Cerebellar nuclear complex (tissue), 1 donor: ENCODE measurements around the gene BTBD7.

ENCODE experiments used
- DNase-seq, 2 experiments: peaks; one replicate each; lab custom pipeline; 2025; lab: John Stamatoyannopoulos, UW

Gene BTBD7

DNA sequence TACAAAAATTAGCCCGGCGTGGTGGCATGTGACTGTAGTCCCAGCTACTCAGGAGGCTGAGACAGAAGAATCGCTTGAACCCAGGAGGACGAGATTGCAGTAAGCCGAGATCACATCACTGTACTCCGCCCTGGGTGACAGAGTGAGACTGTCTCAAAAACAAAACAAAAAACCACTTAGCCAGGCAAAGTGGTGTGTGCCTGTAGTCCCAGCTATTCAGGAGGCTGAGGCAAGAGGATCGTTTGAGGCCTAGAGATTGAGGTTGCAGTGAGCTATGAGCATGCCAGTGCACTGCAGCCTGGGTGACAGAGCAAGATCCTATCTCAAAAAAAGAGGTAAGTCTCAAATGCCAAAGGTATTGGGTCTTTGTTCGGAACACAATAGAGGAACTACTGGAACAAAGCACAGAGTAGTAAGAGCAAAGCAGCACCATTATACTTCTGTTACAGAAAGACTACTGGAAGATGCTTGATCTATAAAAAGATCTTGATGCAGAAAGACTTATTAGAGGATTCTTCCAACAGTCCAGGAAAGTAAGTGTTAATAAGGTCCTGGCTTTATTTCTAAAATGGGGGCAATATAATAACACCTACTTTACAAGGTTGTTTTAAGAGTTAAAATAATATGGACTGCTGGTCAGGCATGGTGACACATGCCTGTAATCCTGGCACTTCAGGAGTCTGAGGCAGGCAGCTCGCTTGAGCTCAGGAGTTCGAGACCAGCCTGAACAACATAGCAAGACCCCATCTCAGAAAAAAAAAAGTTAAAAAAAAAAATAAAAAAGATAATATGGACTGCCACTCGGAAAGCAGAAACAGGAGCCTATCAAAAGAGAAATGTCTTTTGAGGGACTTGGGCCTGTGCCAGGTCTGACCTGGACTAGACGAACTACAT is 29.9 kb downstream of the BTBD7 start:
- no peak for DNase-seq

- no peak for DNase-seq
Measured at GRCh38 chr14:93301821-93302447, 30.9 kb downstream of the BTBD7 start.

- no peak for DNase-seq
Measured at GRCh38 chr14:93299866-93300265, 33.0 kb downstream of the BTBD7 start.

GRCh38 chr14:93299416-93299815 is 33.4 kb downstream of the BTBD7 start:
- DNase-seq, result no peak

DNA sequence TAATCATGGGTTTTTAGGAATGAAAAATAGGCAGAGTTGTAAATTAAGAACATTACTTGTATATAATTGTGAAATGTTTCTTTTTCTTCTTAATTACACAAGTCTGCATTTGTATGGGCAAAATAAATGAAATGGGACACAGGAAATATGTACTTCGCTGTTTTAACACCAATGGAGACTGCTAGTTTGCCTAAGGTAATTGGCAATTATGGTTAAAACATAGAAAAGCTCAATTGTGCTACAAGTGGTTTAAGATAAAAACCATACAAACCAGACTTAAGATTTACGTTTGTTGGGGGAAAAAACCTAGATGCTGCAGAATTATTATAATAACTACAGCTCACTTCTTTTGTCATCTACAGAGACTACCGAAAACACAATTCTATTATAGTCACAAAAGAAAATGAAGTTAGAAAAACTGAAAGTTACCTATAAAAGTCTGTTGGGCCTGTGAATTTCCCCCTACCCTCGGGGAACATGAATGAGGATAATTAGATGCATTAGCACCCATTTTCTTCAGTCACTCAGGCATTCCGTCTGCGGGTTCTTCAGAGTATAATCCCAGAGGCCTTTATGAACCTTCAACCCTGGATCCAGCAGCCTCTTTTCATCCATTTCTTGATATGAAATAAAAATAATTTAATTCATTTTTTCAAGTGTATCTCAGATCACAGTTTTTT is 37.2 kb downstream of the BTBD7 start:
- no peak for DNase-seq

- no peak for DNase-seq
Measured at GRCh38 chr14:93286212-93286890, 46.5 kb downstream of the BTBD7 start.

DNA sequence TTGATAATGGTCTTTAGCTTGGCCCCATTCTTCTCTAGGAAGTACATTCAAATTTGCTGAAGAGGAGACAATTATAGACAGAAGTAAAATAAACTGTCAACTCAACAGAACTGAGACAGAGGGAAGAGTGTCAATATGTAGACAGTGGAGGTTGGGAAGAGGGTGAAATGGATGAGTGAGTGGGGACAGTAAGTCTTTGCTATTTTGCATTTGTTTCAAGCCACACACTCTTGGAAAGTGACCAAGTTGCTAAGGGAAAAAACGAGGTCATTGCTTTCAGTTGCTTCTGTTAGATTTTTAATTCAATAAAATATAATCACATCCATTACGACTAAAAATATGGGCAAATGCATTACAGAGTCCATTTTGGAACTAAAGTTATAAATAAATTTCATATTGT is 47.8 kb downstream of the BTBD7 start:
- DNase-seq, result no peak

GRCh38 chr14:93281937-93282336 is 50.9 kb downstream of the BTBD7 start:
- no peak for DNase-seq

DNA sequence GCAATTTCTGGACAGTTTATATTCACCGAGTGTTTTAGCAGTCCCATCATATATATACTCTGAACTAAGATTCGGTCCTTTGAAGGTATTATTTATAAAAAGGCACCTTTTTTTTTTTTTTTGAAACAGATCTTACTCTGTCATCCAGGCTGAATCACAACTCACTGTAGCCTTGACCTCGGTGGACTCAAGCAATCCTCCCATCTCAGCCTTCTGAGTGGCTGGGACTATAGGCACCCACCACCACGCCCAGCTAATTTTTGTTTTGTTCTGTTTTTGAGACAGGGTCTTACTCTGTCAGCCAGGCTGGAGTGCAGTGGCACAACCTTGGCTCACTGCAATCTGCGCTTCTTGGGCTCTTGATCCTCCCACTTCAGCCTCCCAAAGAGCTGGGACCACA is 52.1 kb downstream of the BTBD7 start:
- no peak for DNase-seq

- DNase-seq, result no peak
Measured at GRCh38 chr14:93276031-93276716, 56.7 kb downstream of the BTBD7 start.

- DNase-seq, result no peak
Measured at GRCh38 chr14:93274055-93274806, 58.6 kb downstream of the BTBD7 start.

DNA sequence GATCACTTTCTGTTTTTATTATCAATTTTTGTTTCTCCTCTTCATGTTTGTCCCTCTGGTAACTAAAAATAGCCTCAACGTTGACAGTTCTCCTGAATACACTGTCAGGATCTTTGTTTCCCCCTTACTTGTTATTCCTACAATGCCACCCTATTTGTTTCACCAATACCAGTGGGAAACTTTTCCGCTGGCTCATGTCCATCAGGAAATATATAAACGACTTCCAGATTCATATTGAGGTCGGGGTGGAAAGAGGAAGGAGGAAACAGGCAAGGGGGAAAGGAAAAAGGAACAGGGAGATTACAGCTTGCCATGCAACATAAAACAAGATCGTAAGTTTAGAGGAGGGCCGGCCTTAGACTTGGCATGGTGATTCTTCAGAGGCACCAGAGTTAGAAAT is 61.7 kb downstream of the BTBD7 start:
- no peak for DNase-seq

- no peak for DNase-seq
Measured at GRCh38 chr14:93269341-93270068, 63.3 kb downstream of the BTBD7 start.

- DNase-seq, result no peak
Measured at GRCh38 chr14:93268406-93268805, 64.4 kb downstream of the BTBD7 start.

GRCh38 chr14:93267149-93267711 is 65.6 kb downstream of the BTBD7 start:
- no peak for DNase-seq

DNA sequence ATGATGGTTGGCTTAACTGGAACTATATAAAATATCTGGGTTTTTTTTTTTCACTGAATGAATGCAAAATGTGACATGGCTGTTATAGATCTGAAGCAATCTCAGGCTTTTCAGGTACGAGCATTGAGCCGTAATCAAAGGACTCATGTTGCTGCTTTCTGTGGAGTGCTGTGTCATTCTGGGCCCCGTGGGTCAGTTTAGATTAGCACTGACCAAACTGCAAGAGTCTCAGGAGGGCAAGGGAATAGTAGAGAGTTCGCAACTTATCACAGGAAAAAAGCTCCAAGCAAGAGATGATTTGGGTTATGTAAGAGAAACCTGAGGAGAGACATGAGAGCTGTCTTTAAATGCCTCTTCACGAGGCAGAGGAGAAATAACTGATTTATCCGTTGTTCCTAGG is 66.7 kb downstream of the BTBD7 start:
- no peak for DNase-seq

- DNase-seq, result no peak
Measured at GRCh38 chr14:93263416-93263815, 69.4 kb downstream of the BTBD7 start.

GRCh38 chr14:93262446-93262845 is 70.4 kb downstream of the BTBD7 start:
- no peak for DNase-seq

- DNase-seq, result no peak
Measured at GRCh38 chr14:93249128-93249831, 83.6 kb downstream of the BTBD7 start.
